GM12864 (cell line): Measurements from ENCODE around the gene NFATC2.

ENCODE experiments used
- DNase-seq: peaks from one replicate; pipeline ENCODE4 v3.0.0-alpha.2; 2011; ENCODE audit warnings: low read depth
- H3K4me3 ChIP-seq: 2 replicates; pipeline ENCODE4 v1.5.1; 2011; ENCODE audit warnings: mild to moderate bottlenecking, low read depth, low read length, control low read depth
- TF ChIP-seq, protein P1 (sequence below): IDR thresholded peaks from 2 replicates; pipeline ENCODE4 v1.5.1; 2011; ENCODE audit warnings: low read depth, mild to moderate bottlenecking, moderate library complexity, low read length, control low read depth, inconsistent platforms; ENCODE audit errors: missing control alignments

NFATC2 gene

DNA sequence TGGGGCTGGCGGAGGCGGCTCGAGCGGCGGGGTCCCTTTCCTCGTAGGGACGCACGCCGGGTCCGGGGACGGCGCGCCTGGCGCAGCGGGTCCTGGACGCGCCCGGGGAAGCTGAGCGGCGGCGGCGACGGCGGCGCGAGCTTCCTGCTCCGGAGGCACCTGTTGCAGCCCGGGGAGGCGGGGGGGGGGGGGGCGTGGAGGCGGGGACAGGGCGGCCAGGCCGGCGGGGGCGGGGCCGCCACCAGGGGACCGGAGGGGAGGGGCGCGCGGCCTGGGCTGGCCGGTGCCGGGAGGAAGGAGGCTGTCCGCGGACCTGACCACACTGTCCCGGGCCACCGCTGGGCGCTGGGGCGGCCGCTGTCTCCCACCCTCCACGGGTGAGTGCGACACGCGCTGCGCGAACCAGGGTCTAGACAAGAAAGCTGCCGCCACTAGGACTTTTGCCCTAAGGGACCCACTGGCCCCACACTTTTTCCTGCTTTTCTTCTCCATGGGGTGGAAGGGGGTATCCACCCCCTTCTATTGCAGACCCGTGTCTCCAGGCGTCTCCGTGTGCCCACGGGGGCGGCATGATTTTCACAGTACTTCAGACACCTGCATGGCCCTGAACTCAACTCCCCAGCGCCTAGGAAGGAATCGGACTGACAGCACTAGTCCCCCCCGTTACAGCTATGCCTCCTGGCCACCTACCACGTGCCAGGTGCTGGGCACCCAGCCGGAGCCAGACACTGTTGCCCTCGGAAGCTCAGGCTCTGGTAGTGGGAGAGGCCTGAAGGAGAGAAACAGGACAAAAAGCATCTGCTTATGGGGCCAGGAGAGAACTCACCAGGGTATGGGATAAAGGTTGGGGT lies at the start of gene NFATC2:
TSS of gene NFATC2 (minus strand) at position 149 of the 851 bp plus-strand sequence. CDS start 220 bp downstream, outside the sequence.
- no peak for DNase-seq
- H3K4me3 ChIP-seq, result peak within 1 kb of the TSS; percentile 86
- TF ChIP-seq, protein P1, sequence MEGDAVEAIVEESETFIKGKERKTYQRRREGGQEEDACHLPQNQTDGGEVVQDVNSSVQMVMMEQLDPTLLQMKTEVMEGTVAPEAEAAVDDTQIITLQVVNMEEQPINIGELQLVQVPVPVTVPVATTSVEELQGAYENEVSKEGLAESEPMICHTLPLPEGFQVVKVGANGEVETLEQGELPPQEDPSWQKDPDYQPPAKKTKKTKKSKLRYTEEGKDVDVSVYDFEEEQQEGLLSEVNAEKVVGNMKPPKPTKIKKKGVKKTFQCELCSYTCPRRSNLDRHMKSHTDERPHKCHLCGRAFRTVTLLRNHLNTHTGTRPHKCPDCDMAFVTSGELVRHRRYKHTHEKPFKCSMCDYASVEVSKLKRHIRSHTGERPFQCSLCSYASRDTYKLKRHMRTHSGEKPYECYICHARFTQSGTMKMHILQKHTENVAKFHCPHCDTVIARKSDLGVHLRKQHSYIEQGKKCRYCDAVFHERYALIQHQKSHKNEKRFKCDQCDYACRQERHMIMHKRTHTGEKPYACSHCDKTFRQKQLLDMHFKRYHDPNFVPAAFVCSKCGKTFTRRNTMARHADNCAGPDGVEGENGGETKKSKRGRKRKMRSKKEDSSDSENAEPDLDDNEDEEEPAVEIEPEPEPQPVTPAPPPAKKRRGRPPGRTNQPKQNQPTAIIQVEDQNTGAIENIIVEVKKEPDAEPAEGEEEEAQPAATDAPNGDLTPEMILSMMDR, result no peak

DNA sequence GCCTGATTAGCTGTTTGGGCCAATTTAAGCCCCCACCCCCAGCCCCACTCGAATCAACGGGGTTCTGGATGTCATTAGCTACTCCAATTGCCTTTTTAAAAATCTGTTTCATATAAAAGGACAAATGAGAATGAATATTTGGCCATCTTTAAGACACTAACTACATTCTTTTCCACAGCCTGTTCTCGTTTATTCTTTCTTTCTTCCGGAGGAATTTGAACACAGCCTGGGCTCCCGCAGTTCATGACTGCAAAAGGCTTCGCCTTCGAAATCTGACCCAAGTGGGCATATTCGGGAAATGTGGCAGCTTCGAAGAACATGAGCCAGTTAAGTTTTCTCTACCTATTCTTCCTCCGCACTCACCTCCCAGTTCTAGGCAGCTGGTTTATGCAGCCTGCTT lies 49.4 kb upstream of the NFATC2 start:
- TF ChIP-seq, protein P1, result no peak
- DNase-seq, result no peak
- H3K4me3 ChIP-seq, result no peak overlapping the region

DNA sequence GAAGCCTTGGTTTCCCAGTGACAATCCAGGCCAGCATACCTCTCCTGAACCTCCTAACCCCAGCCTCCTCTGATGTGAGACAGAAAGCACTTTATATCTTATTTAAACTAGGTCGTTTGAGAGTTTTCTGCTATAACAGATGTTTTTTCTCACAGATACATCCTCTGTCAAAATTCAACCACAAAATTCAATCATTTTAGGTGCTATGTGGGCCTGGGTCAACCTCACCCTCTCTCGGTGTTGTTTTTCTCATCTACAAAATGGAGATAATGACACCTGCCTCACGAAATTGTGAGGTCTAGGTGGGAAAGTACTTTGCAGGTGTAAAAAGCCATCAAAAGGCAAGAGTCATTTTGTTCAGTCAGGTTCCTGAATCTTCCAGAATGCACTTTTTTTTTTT lies 46.2 kb upstream of the NFATC2 start:
- DNase-seq, result no peak
- TF ChIP-seq, protein P1, result no peak
- no peak overlapping the region for H3K4me3 ChIP-seq

DNA sequence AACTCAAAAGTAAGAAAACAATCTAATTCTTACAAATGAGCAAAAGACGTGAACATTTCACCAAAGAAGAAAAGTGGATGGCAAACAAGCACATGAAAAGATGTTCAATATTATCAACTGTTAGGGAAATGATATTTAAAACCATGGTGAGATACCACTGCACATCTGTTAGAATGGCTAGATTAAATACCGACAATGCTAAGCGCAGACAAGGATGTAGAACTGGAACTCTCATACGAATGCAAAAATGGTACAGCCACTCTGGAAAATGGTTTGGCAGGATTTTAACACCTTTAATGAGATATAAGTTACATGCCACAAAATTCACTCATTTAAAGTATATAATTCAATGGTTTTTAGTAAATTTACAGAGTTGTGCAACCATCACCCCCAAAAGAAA lies 44.6 kb upstream of the NFATC2 start:
- TF ChIP-seq, protein P1, result no peak
- no peak for DNase-seq
- no peak overlapping the region for H3K4me3 ChIP-seq

DNA sequence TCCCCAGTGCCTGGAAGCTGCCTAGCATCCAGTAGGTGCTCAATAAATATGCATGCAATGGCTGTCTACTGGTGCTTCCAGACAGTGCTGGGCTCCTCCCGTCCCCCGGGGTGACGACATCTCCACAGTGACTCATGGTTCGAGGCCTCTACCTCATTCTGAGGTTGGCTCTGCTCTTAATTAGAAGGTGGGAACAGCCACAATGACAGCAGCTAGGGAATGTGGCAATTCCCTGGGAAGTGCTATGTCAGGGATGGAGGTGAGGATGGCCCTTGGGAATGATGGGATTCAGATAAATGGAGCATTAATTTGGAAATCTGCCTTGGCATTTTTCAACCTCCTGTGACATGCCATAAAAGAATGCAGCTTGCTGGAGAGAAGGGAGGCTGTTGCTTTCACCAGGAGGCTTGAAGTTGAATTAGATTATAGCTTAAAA lies 43.5 kb upstream of the NFATC2 start:
- H3K4me3 ChIP-seq, result no peak overlapping the region
- TF ChIP-seq, protein P1, result no peak
- DNase-seq, result no peak

DNA sequence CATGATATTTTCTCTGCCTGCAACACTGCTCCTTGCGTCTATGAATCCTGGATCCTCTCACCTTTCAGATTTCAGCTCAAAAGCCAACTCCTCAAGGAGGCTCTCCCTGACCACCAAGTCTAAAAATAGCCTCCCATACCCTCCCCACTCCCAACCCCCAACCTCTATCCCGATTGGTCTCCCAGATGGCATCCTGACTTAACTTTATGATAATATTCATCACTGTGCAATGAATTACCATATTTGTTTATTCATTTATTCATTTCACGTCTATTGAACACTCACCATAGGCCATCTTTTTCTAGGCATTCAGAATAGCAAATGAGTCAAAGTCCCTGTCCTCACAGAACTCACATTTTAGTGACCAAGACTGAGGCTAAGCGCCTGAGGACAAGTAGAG lies 42.6 kb upstream of the NFATC2 start:
- TF ChIP-seq, protein P1, result no peak
- H3K4me3 ChIP-seq, result no peak overlapping the region
- DNase-seq, result no peak

DNA sequence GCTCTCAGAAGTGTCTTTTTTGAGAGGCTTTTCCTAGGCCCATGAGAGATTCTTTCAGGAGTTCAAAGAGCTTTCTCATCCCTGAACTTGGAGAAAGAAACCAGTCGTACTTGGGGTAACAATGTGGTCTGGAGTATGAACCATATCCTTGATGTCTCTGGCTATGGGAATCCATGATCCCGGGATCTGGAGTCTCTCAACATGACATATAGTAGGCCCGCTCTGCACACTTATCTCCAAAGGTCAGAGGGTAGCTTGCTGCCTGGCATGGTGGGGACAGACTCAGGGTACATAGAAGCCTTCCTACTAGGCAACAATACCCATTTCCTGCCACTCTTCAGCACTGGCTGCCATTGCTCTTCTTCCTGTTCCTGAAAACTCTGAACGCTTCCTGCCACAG lies 42.2 kb upstream of the NFATC2 start:
- H3K4me3 ChIP-seq, result no peak overlapping the region
- TF ChIP-seq, protein P1, result no peak
- DNase-seq, result no peak
